K562 (cell line): Measurements from ENCODE around the gene NR0B2. TPM values are rescaled to one million over a fixed set of nuclear protein-coding genes. Genes with fewer than 3 reads are reported as not detected.

Experiments used
- BCL6 ChIP-seq: fragments of 250-450 bp; sonication (Bioruptor Pico); IDR thresholded peaks from 2 replicates; pipeline ENCODE4 v1.4.0; 2020
- CCNT2 ChIP-seq: IDR thresholded peaks from 2 replicates; pipeline ENCODE4 v1.6.1; 2011; ENCODE audit warnings: borderline replicate concordance, low read depth, mild to moderate bottlenecking, moderate library complexity, mixed read lengths, low read length; ENCODE audit not compliant: insufficient read length; ENCODE audit errors: extremely low read depth
- CREB5 ChIP-seq: fragments of 250-450 bp; sonication (Bioruptor Pico); IDR thresholded peaks from 2 replicates; pipeline ENCODE4 v1.5.0; 2020; ENCODE audit warnings: mild to moderate bottlenecking
- ILK ChIP-seq: fragments of 450-650 bp; IDR thresholded peaks from 2 replicates; pipeline ENCODE4 v1.6.1; 2016; ENCODE audit warnings: missing genetic modification characterization, low read depth, mild to moderate bottlenecking, missing compliant biosample characterization, moderate library complexity, borderline replicate concordance
- MBD2 ChIP-seq: sonication (generic); IDR thresholded peaks from 2 replicates; pipeline ENCODE4 v1.6.1; 2016; ENCODE audit warnings: low read depth, borderline replicate concordance
- MCM5 ChIP-seq: fragments of 450-650 bp; IDR thresholded peaks from 2 replicates; pipeline ENCODE4 v1.6.1; 2016; ENCODE audit warnings: low read depth
- MECOM ChIP-seq: fragments of 250-450 bp; sonication (Bioruptor Pico); IDR thresholded peaks from 2 replicates; pipeline ENCODE4 v1.8.0; 2022; ENCODE audit warnings: inconsistent platforms
- PHF8 ChIP-seq: fragments of 200-600 bp; sonication (generic); IDR thresholded peaks from 2 replicates; pipeline ENCODE4 v1.6.1; 2012; ENCODE audit warnings: mixed run types, mild to moderate bottlenecking, inconsistent platforms, low read length, moderate library complexity, borderline replicate concordance
- PML ChIP-seq: IDR thresholded peaks from 2 replicates; pipeline ENCODE4 v1.6.1; 2012; ENCODE audit warnings: low read length, inconsistent platforms
- RAD51 ChIP-seq: fragments of 450-650 bp; IDR thresholded peaks from 2 replicates; pipeline ENCODE4 v1.7.1; 2016; ENCODE audit warnings: low read depth, mild to moderate bottlenecking, borderline replicate concordance
- STAT5B ChIP-seq: fragments of 250-450 bp; sonication (Bioruptor Pico); IDR thresholded peaks from 2 replicates; pipeline ENCODE4 v1.8.0; 2021; ENCODE audit warnings: mild to moderate bottlenecking, inconsistent platforms
- TAF9B ChIP-seq: fragments of 450-650 bp; IDR thresholded peaks from 2 replicates; pipeline ENCODE4 v1.6.1; 2018; ENCODE audit warnings: mild to moderate bottlenecking; ENCODE audit not compliant: partially characterized antibody
- TCF3 ChIP-seq: sonication (generic); formaldehyde crosslinking; IDR thresholded peaks from 2 replicates; pipeline ENCODE4 v1.4.0; 2020; ENCODE audit warnings: mild to moderate bottlenecking, missing genetic modification reagents
- ZNF561 ChIP-seq: fragments of 450-650 bp; formaldehyde crosslinking; conservative IDR thresholded peaks from 2 replicates; pipeline ENCODE4 v1.4.0; 2020; ENCODE audit warnings: mild to moderate bottlenecking, moderate library complexity
- ZNF764 ChIP-seq: fragments of 250-450 bp; sonication (Bioruptor Pico); IDR thresholded peaks from 2 replicates; pipeline ENCODE4 v1.4.0; 2020; ENCODE audit warnings: low read depth, mild to moderate bottlenecking, moderate library complexity
- polyA plus RNA-seq, 8 experiments: library from polyadenylated mRNA; depleted of rRNA in 4 of 8; stranded (reverse) in 5 of 8; unstranded in 3 of 8; fragments of >200 nt; fragmentation: Nextera tagmentation in 2 of 8; fragmentation: Illumina TruSeq in 1 of 8; extraction: Ambion mirVana in 2 of 8; extraction: Trizol in 1 of 8; gene quantifications; 2 replicates each; pipeline versions ENCODE4 v1.2.1 to v1.2.3, GENCODE V29; 2011 to 2014; ENCODE audit warnings: inconsistent platforms in 1 of 8, missing spikeins in 1 of 8
- total RNA-seq, 7 experiments: library from RNA; depleted of rRNA in 6 of 7; stranded (reverse); fragments of >200 nt in 6 of 7; fragmentation: Illumina TruSeq in 2 of 7; extraction: Trizol in 2 of 7; gene quantifications; 2 replicates each; pipeline versions ENCODE4 v1.2.1 to v1.2.3, GENCODE V29; 2011 to 2021; ENCODE audit warnings: low replicate concordance in 1 of 7
- TF ChIP-seq, protein P1 (sequence below), 2 experiments: IDR thresholded peaks; 2 replicates each; pipeline ENCODE4 v1.6.1; 2012; ENCODE audit warnings: improper control_type of control experiment in 2 of 2, low read depth in 2 of 2, low read length in 2 of 2, borderline replicate concordance in 1 of 2
- TF ChIP-seq, protein P2 (sequence below): sonication (generic); formaldehyde crosslinking; IDR thresholded peaks from 2 replicates; pipeline ENCODE4 v1.8.0; 2022; ENCODE audit warnings: missing genetic modification reagents, mild to moderate bottlenecking, moderate library complexity, borderline replicate concordance
- TF ChIP-seq, protein P3 (sequence below): fragments of 450-650 bp; IDR thresholded peaks from 2 replicates; pipeline ENCODE4 v1.6.1; 2017; ENCODE audit warnings: antibody characterized with exemption, mild to moderate bottlenecking

The NR0B2 gene
- total and polyA plus RNA-seq, 9 of the 15 experiments (the other 6 are each of a cell fraction or from before 2014, with no cell fraction given): not detected

DNA sequence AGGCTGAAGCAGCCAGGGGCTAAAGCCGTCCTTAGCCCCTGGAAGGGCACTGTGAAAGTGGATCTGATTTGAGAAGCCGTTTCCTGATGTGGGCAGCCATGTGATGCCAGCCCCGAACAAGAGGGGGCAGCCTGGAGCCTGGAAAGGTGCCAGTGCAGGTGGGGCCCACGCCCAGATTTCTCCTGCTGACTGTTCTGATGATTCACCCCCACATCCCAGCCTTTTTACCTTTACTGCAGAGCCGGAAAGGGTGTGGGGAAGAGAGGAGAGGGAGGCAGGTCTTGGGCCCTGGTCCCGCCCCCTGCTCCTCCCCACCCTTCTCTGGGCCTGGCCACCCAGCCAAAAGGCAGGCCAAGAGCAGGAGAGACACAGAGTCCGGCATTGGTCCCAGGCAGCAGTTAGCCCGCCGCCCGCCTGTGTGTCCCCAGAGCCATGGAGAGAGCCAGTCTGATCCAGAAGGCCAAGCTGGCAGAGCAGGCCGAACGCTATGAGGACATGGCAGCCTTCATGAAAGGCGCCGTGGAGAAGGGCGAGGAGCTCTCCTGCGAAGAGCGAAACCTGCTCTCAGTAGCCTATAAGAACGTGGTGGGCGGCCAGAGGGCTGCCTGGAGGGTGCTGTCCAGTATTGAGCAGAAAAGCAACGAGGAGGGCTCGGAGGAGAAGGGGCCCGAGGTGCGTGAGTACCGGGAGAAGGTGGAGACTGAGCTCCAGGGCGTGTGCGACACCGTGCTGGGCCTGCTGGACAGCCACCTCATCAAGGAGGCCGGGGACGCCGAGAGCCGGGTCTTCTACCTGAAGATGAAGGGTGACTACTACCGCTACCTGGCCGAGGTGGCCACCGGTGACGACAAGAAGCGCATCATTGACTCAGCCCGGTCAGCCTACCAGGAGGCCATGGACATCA is 50.7 kb downstream of the NR0B2 start, which contains the start of gene SFN (continued):
- TF ChIP-seq, protein P1, sequence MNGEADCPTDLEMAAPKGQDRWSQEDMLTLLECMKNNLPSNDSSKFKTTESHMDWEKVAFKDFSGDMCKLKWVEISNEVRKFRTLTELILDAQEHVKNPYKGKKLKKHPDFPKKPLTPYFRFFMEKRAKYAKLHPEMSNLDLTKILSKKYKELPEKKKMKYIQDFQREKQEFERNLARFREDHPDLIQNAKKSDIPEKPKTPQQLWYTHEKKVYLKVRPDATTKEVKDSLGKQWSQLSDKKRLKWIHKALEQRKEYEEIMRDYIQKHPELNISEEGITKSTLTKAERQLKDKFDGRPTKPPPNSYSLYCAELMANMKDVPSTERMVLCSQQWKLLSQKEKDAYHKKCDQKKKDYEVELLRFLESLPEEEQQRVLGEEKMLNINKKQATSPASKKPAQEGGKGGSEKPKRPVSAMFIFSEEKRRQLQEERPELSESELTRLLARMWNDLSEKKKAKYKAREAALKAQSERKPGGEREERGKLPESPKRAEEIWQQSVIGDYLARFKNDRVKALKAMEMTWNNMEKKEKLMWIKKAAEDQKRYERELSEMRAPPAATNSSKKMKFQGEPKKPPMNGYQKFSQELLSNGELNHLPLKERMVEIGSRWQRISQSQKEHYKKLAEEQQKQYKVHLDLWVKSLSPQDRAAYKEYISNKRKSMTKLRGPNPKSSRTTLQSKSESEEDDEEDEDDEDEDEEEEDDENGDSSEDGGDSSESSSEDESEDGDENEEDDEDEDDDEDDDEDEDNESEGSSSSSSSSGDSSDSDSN (IDR thresholded peaks at IDR 0.05; ENCODE audit: borderline replicate concordance in 1 of 2, low read depth in 2 of 2, low read length in 2 of 2): no peak
- TF ChIP-seq MBD2: no peak
- no peak for TF ChIP-seq ZNF764 (CRISPR knock-in tag)
- no peak for TF ChIP-seq STAT5B
- TF ChIP-seq ZNF561 (CRISPR knock-in tag): no peak
- peak; percentile 42; the same call in 1 of the 2 replicates for TF ChIP-seq TCF3
- TF ChIP-seq, protein P2, sequence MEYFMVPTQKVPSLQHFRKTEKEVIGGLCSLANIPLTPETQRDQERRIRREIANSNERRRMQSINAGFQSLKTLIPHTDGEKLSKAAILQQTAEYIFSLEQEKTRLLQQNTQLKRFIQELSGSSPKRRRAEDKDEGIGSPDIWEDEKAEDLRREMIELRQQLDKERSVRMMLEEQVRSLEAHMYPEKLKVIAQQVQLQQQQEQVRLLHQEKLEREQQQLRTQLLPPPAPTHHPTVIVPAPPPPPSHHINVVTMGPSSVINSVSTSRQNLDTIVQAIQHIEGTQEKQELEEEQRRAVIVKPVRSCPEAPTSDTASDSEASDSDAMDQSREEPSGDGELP (CRISPR knock-in tag): peak; percentile 85
- TF ChIP-seq MCM5: no peak
- 0 out of 2 replicates have a peak, but pooled peaks have one; percentile 21 for TF ChIP-seq RAD51
- TF ChIP-seq ILK (tag): no peak
- no peak for TF ChIP-seq CREB5 (CRISPR knock-in tag)
- no peak for TF ChIP-seq TAF9B
- no peak for TF ChIP-seq MECOM (CRISPR knock-in tag)
- no peak for TF ChIP-seq BCL6
- TF ChIP-seq PML: no peak
- TF ChIP-seq, protein P3, sequence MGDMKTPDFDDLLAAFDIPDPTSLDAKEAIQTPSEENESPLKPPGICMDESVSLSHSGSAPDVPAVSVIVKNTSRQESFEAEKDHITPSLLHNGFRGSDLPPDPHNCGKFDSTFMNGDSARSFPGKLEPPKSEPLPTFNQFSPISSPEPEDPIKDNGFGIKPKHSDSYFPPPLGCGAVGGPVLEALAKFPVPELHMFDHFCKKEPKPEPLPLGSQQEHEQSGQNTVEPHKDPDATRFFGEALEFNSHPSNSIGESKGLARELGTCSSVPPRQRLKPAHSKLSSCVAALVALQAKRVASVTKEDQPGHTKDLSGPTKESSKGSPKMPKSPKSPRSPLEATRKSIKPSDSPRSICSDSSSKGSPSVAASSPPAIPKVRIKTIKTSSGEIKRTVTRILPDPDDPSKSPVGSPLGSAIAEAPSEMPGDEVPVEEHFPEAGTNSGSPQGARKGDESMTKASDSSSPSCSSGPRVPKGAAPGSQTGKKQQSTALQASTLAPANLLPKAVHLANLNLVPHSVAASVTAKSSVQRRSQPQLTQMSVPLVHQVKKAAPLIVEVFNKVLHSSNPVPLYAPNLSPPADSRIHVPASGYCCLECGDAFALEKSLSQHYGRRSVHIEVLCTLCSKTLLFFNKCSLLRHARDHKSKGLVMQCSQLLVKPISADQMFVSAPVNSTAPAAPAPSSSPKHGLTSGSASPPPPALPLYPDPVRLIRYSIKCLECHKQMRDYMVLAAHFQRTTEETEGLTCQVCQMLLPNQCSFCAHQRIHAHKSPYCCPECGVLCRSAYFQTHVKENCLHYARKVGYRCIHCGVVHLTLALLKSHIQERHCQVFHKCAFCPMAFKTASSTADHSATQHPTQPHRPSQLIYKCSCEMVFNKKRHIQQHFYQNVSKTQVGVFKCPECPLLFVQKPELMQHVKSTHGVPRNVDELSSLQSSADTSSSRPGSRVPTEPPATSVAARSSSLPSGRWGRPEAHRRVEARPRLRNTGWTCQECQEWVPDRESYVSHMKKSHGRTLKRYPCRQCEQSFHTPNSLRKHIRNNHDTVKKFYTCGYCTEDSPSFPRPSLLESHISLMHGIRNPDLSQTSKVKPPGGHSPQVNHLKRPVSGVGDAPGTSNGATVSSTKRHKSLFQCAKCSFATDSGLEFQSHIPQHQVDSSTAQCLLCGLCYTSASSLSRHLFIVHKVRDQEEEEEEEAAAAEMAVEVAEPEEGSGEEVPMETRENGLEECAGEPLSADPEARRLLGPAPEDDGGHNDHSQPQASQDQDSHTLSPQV: no peak
- no peak; the same call in 1 of the 2 replicates for TF ChIP-seq PHF8
- no peak for TF ChIP-seq CCNT2
